Metanephros (tissue), 1 donor: ENCODE measurements around the gene POU2F1. TPM values are rescaled to one million over a fixed set of nuclear protein-coding genes. Genes with fewer than 3 reads are reported as not detected.

ENCODE experiments used
- total RNA-seq: library from RNA; depleted of rRNA; stranded (reverse); fragments of >200 nt; gene quantifications from one replicate; pipeline ENCODE4 v1.2.3, GENCODE V29; 2014

The POU2F1 gene
- 21.8 TPM for total RNA-seq

GRCh38 chr1:167220537-167221125 is at the start of gene POU2F1:
POU2F1 (plus strand) TSS chr1:167220886; CDS start chr1:167220898, 12 bp downstream.

Other genes starting within 250 kb of the POU2F1 start
- 10.2 TPM for gene ILDR2, start 245.3 kb upstream of the POU2F1 start, total RNA-seq
- 0.64 TPM for gene MAEL, start 231.6 kb upstream of the POU2F1 start, total RNA-seq
- gene GPA33, start 130.5 kb upstream of the POU2F1 start, total RNA-seq = 0.12 TPM
- gene STYXL2, start 126.8 kb upstream of the POU2F1 start, total RNA-seq = 16.1 TPM